Measurements from ENCODE around the gene LYST. TPM values are rescaled to one million over a fixed set of nuclear protein-coding genes. Genes with fewer than 3 reads are reported as not detected.

LYST gene
- total and polyA plus RNA-seq, 2 of the 8 experiments (the other 6 are each of a cell fraction or from before 2014, with no cell fraction given), result 0.29 to 0.58 TPM

DNA sequence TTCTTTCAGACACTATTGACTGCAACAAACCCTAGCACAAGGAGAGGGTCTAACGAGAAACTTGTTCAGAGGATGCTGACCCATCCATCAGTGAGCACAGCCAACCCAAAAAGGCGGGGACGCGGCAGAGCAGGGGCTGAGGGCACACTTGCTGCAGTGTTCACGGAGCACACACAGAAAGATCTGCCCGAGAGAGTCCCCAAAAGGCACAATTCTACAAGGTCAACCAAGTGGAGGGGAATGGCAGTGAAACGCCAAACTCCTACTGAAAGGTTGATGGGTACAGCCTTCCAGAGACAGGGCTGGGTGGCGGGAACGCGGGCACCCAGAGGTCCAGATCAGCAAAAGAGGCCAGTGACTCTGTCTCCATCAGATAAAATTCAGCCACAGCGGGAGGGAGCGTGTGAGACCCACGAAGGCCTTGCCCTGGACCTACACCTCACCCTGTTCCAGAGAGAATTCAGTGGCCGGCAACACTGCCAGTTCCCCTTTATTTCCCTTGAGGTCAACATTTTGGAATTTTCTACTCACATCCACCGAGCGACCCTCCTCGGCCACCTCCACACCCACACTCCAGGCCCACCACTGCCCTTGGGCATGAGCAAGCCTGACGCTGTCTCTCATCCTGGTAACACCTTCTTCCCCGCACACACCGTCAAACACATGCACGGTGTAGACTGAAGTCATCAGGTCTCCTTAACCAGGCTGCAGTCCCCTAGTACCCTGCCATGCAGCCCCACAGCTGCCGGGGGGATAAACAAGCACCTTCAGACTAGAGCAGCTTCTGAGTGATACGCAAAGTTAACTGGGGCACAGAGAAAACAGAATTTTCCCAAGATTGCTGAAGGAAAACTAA is 222.6 kb downstream of the LYST start (continued):
- TF ChIP-seq, protein P1, sequence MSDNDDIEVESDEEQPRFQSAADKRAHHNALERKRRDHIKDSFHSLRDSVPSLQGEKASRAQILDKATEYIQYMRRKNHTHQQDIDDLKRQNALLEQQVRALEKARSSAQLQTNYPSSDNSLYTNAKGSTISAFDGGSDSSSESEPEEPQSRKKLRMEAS (IDR thresholded peaks at IDR 0.05), result no peak
- TF ChIP-seq, protein P2, sequence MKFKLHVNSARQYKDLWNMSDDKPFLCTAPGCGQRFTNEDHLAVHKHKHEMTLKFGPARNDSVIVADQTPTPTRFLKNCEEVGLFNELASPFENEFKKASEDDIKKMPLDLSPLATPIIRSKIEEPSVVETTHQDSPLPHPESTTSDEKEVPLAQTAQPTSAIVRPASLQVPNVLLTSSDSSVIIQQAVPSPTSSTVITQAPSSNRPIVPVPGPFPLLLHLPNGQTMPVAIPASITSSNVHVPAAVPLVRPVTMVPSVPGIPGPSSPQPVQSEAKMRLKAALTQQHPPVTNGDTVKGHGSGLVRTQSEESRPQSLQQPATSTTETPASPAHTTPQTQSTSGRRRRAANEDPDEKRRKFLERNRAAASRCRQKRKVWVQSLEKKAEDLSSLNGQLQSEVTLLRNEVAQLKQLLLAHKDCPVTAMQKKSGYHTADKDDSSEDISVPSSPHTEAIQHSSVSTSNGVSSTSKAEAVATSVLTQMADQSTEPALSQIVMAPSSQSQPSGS (IDR thresholded peaks at IDR 0.05; ENCODE audit: low read length), result no peak
- TF ChIP-seq SP4 (IDR thresholded peaks at IDR 0.05; ENCODE audit: low read length) (no peak), TBP (IDR thresholded peaks at IDR 0.05; ENCODE audit: low read depth, low read length) (no peak)

All from H1 (cell line).